Measurements from ENCODE around the gene IFT80. TPM values are rescaled to one million over a fixed set of nuclear protein-coding genes. Genes with fewer than 3 reads are reported as not detected.

IFT80 gene
- total RNA-seq, 1 experiment from 2014 or later = 26.9 TPM

- TF ChIP-seq OVOL2 (CRISPR knock-in tag; IDR thresholded peaks at IDR 0.05; ENCODE audit: borderline replicate concordance) (no peak), PREB (CRISPR knock-in tag; IDR thresholded peaks at IDR 0.05; ENCODE audit: borderline replicate concordance) (no peak), ZMAT4 (CRISPR knock-in tag; IDR thresholded peaks at IDR 0.05) (no peak), ETV6 (CRISPR knock-in tag; IDR thresholded peaks at IDR 0.05) (no peak), HMGXB4 (CRISPR knock-in tag; IDR thresholded peaks at IDR 0.05) (no peak), ZNF138 (CRISPR knock-in tag; conservative IDR thresholded peaks at IDR 0.05) (no peak), SP1 (CRISPR knock-in tag; conservative IDR thresholded peaks at IDR 0.05) (no peak)
These were observed 86.9 kb downstream of the IFT80 start (continued) for GRCh38 chr3:160312014-160312624.

- H3K36me3 Mint-ChIP-seq = peaks cover 3% of the 10 kb centered on the region; the same call in 1 of the 2 replicates
- H3K4me1 Mint-ChIP-seq = peaks cover 5% of the 10 kb centered on the region
- no peaks in the 10 kb centered on the region for H3K9me3 Mint-ChIP-seq
- ChIA-PET POLR2A (no interaction called here), CTCF (no interaction called here)
- H3K4me3 Mint-ChIP-seq = no peak overlapping the region
- DNase-seq (ENCODE audit: low spot score) (no peak), ATAC-seq (no peak)
- H3K27ac Mint-ChIP-seq = no peak overlapping the region
- no peak for TF ChIP-seq JUN (CRISPR knock-in tag; IDR thresholded peaks at IDR 0.05)
- no peak for TF ChIP-seq ZNF263 (CRISPR knock-in tag; IDR thresholded peaks at IDR 0.05; ENCODE audit: low read depth)
- no peak for TF ChIP-seq ZNF121 (CRISPR knock-in tag; IDR thresholded peaks at IDR 0.05)
- TF ChIP-seq ZBTB43 (CRISPR knock-in tag; IDR thresholded peaks at IDR 0.05) = no peak
- TF ChIP-seq NR1H2 (CRISPR knock-in tag; IDR thresholded peaks at IDR 0.05) = no peak
- no peaks in the 10 kb centered on the region for H3K27me3 Mint-ChIP-seq (ENCODE audit: low read depth)
These were observed 96.2 kb downstream of the IFT80 start for GRCh38 chr3:160302806-160303205.

GRCh38 chr3:160296591-160296990, 102.4 kb downstream of the IFT80 start:
- no peaks in the 10 kb centered on the region for H3K27me3 Mint-ChIP-seq (ENCODE audit: low read depth)
- no peaks in the 10 kb centered on the region for H3K9me3 Mint-ChIP-seq
- no peak overlapping the region for H3K27ac Mint-ChIP-seq
- no peak for TF ChIP-seq ZNF138 (CRISPR knock-in tag; conservative IDR thresholded peaks at IDR 0.05)
- peaks cover 2% of the 10 kb centered on the region; the same call in 1 of the 2 replicates for H3K36me3 Mint-ChIP-seq
- H3K4me1 Mint-ChIP-seq = peaks cover 6% of the 10 kb centered on the region
- no peak overlapping the region for H3K4me3 Mint-ChIP-seq
- ATAC-seq = no peak
- ChIA-PET POLR2A (no interaction called here), CTCF (no interaction called here)
- DNase-seq (ENCODE audit: low spot score) = no peak

- no peaks in the 10 kb centered on the region for H3K9me3 Mint-ChIP-seq
- CTCF ChIA-PET = no interaction called here
- DNase-seq (ENCODE audit: low spot score) = no peak
- peaks cover 6% of the 10 kb centered on the region for H3K4me1 Mint-ChIP-seq
- POLR2A ChIA-PET = no interaction called here
- H3K27me3 Mint-ChIP-seq (ENCODE audit: low read depth) = no peaks in the 10 kb centered on the region
- H3K27ac Mint-ChIP-seq = no peak overlapping the region; the same call in 1 of the 2 replicates
- peaks cover 2% of the 10 kb centered on the region; the same call in 1 of the 2 replicates for H3K36me3 Mint-ChIP-seq
- H3K4me3 Mint-ChIP-seq = no peak overlapping the region
- ATAC-seq = no peak
- no peak for TF ChIP-seq KAT7 (CRISPR knock-in tag; IDR thresholded peaks at IDR 0.05; ENCODE audit: borderline replicate concordance)
- TF ChIP-seq ZSCAN18 (CRISPR knock-in tag; IDR thresholded peaks at IDR 0.05) = no peak
- no peak for TF ChIP-seq STAT6 (CRISPR knock-in tag; conservative IDR thresholded peaks at IDR 0.05; ENCODE audit: low read depth)
- TF ChIP-seq ATF3 (CRISPR knock-in tag; conservative IDR thresholded peaks at IDR 0.05) = no peak
- no peak for TF ChIP-seq E2F1 (CRISPR knock-in tag; IDR thresholded peaks at IDR 0.05)
- no peak for TF ChIP-seq E2F5 (CRISPR knock-in tag; IDR thresholded peaks at IDR 0.05)
- no peak for TF ChIP-seq ESRRA (CRISPR knock-in tag; IDR thresholded peaks at IDR 0.05; ENCODE audit: borderline replicate concordance)
These were observed 107.1 kb downstream of the IFT80 start for GRCh38 chr3:160291909-160292299.

Measured in WTC11 (cell line).